ENCODE data around the gene RBFOX2. TPM values are rescaled to one million over a fixed set of nuclear protein-coding genes. Genes with fewer than 3 reads are reported as not detected.

Gene RBFOX2
- total RNA-seq, 1 experiment from 2014 or later = 81.1 TPM

- ATAC-seq (no peak), DNase-seq (ENCODE audit: low read depth, low spot score) (no peak)
- CTCF ChIA-PET = no interaction called here
- POLR2A ChIA-PET = interaction anchor here (1.2 kb wide), 1 partner anchor 1021 kb away, joined by 14 read pairs; no protein-coding TSS in a partner anchor
- BruUV-seq (replicated peaks) = no TSS peak
- Histone ChIP-seq H3K4me3 (ENCODE audit: low read depth in 2 of 2, low read length in 2 of 2) (no peak overlapping the region), H3K9me3 (ENCODE audit: control insufficient read depth, insufficient read depth, low read depth, low read length) (no peaks in the 10 kb centered on the region), H3K27ac (ENCODE audit: low read length) (no peak overlapping the region), H3K4me1 (ENCODE audit: control insufficient read depth, insufficient read depth, low read length) (peaks cover 7% of the 10 kb centered on the region; the same call in 1 of the 2 replicates), H3K36me3 (ENCODE audit: control insufficient read depth, insufficient read depth, low read length) (no peaks in the 10 kb centered on the region), H3K27me3 (ENCODE audit: control insufficient read depth, insufficient read depth, low read length) (no peaks in the 10 kb centered on the region)
- in situ Hi-C loops (cut with HindIII; ENCODE audit: low pct_unique_long_range_greater_than_20kb, low sequenced_read_pairs) (no loop called here), intact Hi-C loops (cut with micrococcal nuclease; ENCODE audit: unreplicated experiment) (no loop called here)
- no peak for TF ChIP-seq SIN3A (IDR thresholded peaks at IDR 0.05; ENCODE audit: borderline replicate concordance, insufficient read depth, low read depth, low read length)
- TF ChIP-seq TCF7L2 (IDR thresholded peaks at IDR 0.05; ENCODE audit: low read depth, low read length) = no peak
- TF ChIP-seq POLR2AphosphoS5 (IDR thresholded peaks at IDR 0.05; ENCODE audit: low read depth, low read length) = no peak
- TF ChIP-seq CTCF (IDR thresholded peaks at IDR 0.05) = no peak
- no peak for TF ChIP-seq REST (IDR thresholded peaks at IDR 0.05; ENCODE audit: insufficient read depth in 1 of 2, low read depth in 2 of 2, low read length in 1 of 2)
Observed at GRCh38 chr22:35971456-35972119, 57.0 kb downstream of the RBFOX2 start.

GRCh38 chr22:35970616-35971455 lies 57.8 kb downstream of the RBFOX2 start:
- H3K27me3 ChIP-seq (ENCODE audit: control insufficient read depth, insufficient read depth, low read length) = no peaks in the 10 kb centered on the region
- no peaks in the 10 kb centered on the region for H3K9me3 ChIP-seq (ENCODE audit: control insufficient read depth, insufficient read depth, low read depth, low read length)
- no TSS peak for BruUV-seq (replicated peaks)
- ATAC-seq = no peak
- DNase-seq (ENCODE audit: low read depth, low spot score) = no peak
- no peak overlapping the region for H3K27ac ChIP-seq (ENCODE audit: low read length)
- ChIA-PET CTCF (interaction anchor here (0.6 kb wide), 1 partner anchor 79 kb away, joined by 11 read pairs; no protein-coding TSS in a partner anchor), POLR2A (interaction anchor here (1.2 kb wide), 1 partner anchor 1020 kb away, joined by 14 read pairs; no protein-coding TSS in a partner anchor)
- TF ChIP-seq REST (IDR thresholded peaks at IDR 0.05; ENCODE audit: insufficient read depth in 1 of 2, low read depth in 2 of 2, low read length in 1 of 2) = no peak
- no peak for TF ChIP-seq TCF7L2 (IDR thresholded peaks at IDR 0.05; ENCODE audit: low read depth, low read length)
- no peak for TF ChIP-seq SIN3A (IDR thresholded peaks at IDR 0.05; ENCODE audit: borderline replicate concordance, insufficient read depth, low read depth, low read length)
- TF ChIP-seq CTCF (IDR thresholded peaks at IDR 0.05) = no peak
- no peak for TF ChIP-seq POLR2AphosphoS5 (IDR thresholded peaks at IDR 0.05; ENCODE audit: low read depth, low read length)
- intact Hi-C loops (cut with micrococcal nuclease; ENCODE audit: unreplicated experiment) (no loop called here), in situ Hi-C loops (cut with HindIII; ENCODE audit: low pct_unique_long_range_greater_than_20kb, low sequenced_read_pairs) (no loop called here)
- H3K36me3 ChIP-seq (ENCODE audit: control insufficient read depth, insufficient read depth, low read length) = no peaks in the 10 kb centered on the region
- H3K4me3 ChIP-seq (ENCODE audit: low read depth in 2 of 2, low read length in 2 of 2) = no peak overlapping the region
- peaks cover 7% of the 10 kb centered on the region; the same call in 1 of the 2 replicates for H3K4me1 ChIP-seq (ENCODE audit: control insufficient read depth, insufficient read depth, low read length)

Measured in Panc1 (cell line).